HepG2 (cell line): ENCODE results near the gene CDK18. TPM values are rescaled to one million over a fixed set of nuclear protein-coding genes. Genes with fewer than 3 reads are reported as not detected.

ENCODE experiments used
- ARNTL ChIP-seq: sonication (generic); formaldehyde crosslinking; IDR thresholded peaks from 2 replicates; pipeline ENCODE4 v1.4.0; 2020; ENCODE audit warnings: mild to moderate bottlenecking, missing genetic modification reagents
- ATF2 ChIP-seq: sonication (generic); formaldehyde crosslinking; IDR thresholded peaks from 2 replicates; pipeline ENCODE4 v1.4.0; 2020; ENCODE audit warnings: missing genetic modification reagents
- CBX2 ChIP-seq, 2 experiments: fragments of 200-600 bp in 1 of 2; sonication (generic); formaldehyde crosslinking in 1 of 2; IDR thresholded peaks; 2 replicates each; pipeline versions ENCODE4 v1.7.0 to v1.8.1; 2018 to 2022; ENCODE audit warnings: low read depth in 2 of 2, low read length in 1 of 2, mild to moderate bottlenecking in 1 of 2, missing genetic modification reagents in 1 of 2
- CEBPG ChIP-seq: IDR thresholded peaks from 2 replicates; pipeline ENCODE4 v1.6.1; 2016
- DPF2 ChIP-seq: sonication (generic); formaldehyde crosslinking; IDR thresholded peaks from 2 replicates; pipeline ENCODE4 v1.4.0; 2020; ENCODE audit warnings: mild to moderate bottlenecking, low read depth, missing genetic modification reagents, borderline replicate concordance
- FOXP1 ChIP-seq, 2 experiments: fragments of 450-650 bp in 1 of 2; IDR thresholded peaks; 2 replicates each; pipeline ENCODE4 v1.6.1; 2017 to 2018; ENCODE audit warnings: antibody characterized with exemption in 1 of 2
- GABPB1 ChIP-seq: IDR thresholded peaks from 2 replicates; pipeline ENCODE4 v1.6.1; 2016; ENCODE audit warnings: mild to moderate bottlenecking, missing genetic modification reagents, moderate library complexity, missing compliant biosample characterization
- HNF4A ChIP-seq: sonication (generic); formaldehyde crosslinking; IDR thresholded peaks from 2 replicates; pipeline ENCODE4 v1.4.0; 2020; ENCODE audit warnings: missing genetic modification reagents
- HOMEZ ChIP-seq: IDR thresholded peaks from 2 replicates; pipeline ENCODE4 v1.6.1; 2016; ENCODE audit warnings: low read depth
- JUN ChIP-seq: sonication (generic); formaldehyde crosslinking; IDR thresholded peaks from 2 replicates; pipeline ENCODE4 v1.4.0; 2020; ENCODE audit warnings: mild to moderate bottlenecking, missing genetic modification reagents
- NFYB ChIP-seq: sonication (generic); formaldehyde crosslinking; IDR thresholded peaks from 2 replicates; pipeline ENCODE4 v1.4.0; 2020; ENCODE audit warnings: missing genetic modification reagents
- NR2F6 ChIP-seq, 2 experiments: IDR thresholded peaks; 2 replicates each; pipeline ENCODE4 v1.6.1; 2016; ENCODE audit warnings: antibody characterized with exemption in 1 of 2, mild to moderate bottlenecking in 1 of 2
- PHF21A ChIP-seq: sonication (generic); formaldehyde crosslinking; IDR thresholded peaks from 2 replicates; pipeline ENCODE4 v1.5.0; 2020; ENCODE audit warnings: mild to moderate bottlenecking, missing genetic modification reagents
- POLR2G ChIP-seq: fragments of 200-400 bp; formaldehyde crosslinking; IDR thresholded peaks from 2 replicates; pipeline ENCODE4 v1.6.1; 2018; ENCODE audit warnings: mild to moderate bottlenecking, low read depth, low read length, moderate library complexity
- SMC3 ChIP-seq: IDR thresholded peaks from 2 replicates; pipeline ENCODE4 v1.6.1; 2011; ENCODE audit warnings: low read length, improper control_type of control experiment
- SOX5 ChIP-seq: IDR thresholded peaks from 2 replicates; pipeline ENCODE4 v1.6.1; 2016; ENCODE audit warnings: borderline replicate concordance
- ZNF230 ChIP-seq: sonication (generic); formaldehyde crosslinking; IDR thresholded peaks from 2 replicates; pipeline ENCODE4 v1.4.0; 2020; ENCODE audit warnings: mild to moderate bottlenecking, missing genetic modification reagents
- ZNF607 ChIP-seq: sonication (generic); formaldehyde crosslinking; IDR thresholded peaks from 2 replicates; pipeline ENCODE4 v1.5.1; 2020; ENCODE audit warnings: missing genetic modification reagents, mild to moderate bottlenecking, borderline replicate concordance
- ZNF652 ChIP-seq: IDR thresholded peaks from 2 replicates; pipeline ENCODE4 v1.6.1; 2016; ENCODE audit warnings: low read depth, borderline replicate concordance
- ZNF775 ChIP-seq: sonication (generic); formaldehyde crosslinking; IDR thresholded peaks from 2 replicates; pipeline ENCODE4 v1.4.0; 2020; ENCODE audit warnings: missing genetic modification reagents, mild to moderate bottlenecking, moderate library complexity, borderline replicate concordance
- polyA plus RNA-seq, 8 experiments: library from polyadenylated mRNA; depleted of rRNA in 3 of 8; stranded (reverse) in 7 of 8; unstranded in 1 of 8; fragments of >200 nt; fragmentation: Illumina TruSeq in 4 of 8; extraction: Trizol in 4 of 8; gene quantifications; 2 replicates each; pipeline versions ENCODE4 v1.2.1 to v1.2.3, GENCODE V29; 2011 to 2016; ENCODE audit warnings: low read depth in 4 of 8, missing spikeins in 1 of 8, mixed read lengths in 1 of 8; ENCODE audit not compliant: insufficient read depth in 1 of 8
- total RNA-seq, 5 experiments: library from RNA; depleted of rRNA; stranded (reverse); fragments of >200 nt; fragmentation: Illumina TruSeq; extraction: Trizol; gene quantifications; 2 replicates each; pipeline ENCODE4 v1.2.3, GENCODE V29; 2016; ENCODE audit warnings: low read depth in 1 of 5
- TF ChIP-seq, protein P1 (sequence below): sonication (generic); formaldehyde crosslinking; IDR thresholded peaks from 2 replicates; pipeline ENCODE4 v1.4.0; 2020; ENCODE audit warnings: mild to moderate bottlenecking, missing genetic modification reagents

CDK18 gene
- total and polyA plus RNA-seq, 2 of the 13 experiments (the other 11 are each of a cell fraction or from before 2014, with no cell fraction given), result 6.4 to 38.8 TPM

GRCh38 chr1:205512059-205513045 lies 7.9 kb downstream of the CDK18 start (continued):
- TF ChIP-seq ATF2 (peak; percentile 82), FOXP1 (IDR thresholded peaks at IDR 0.05) (no peak), FOXP1 (CRISPR knock-in tag; IDR thresholded peaks at IDR 0.05) (no peak; the same call in 1 of the 2 replicates), ZNF230 (CRISPR knock-in tag) (0 out of 2 replicates have a peak, but pooled peaks have one; percentile 62), SOX5 (CRISPR knock-in tag) (peak; percentile 34; the same call in 1 of the 2 replicates), ZNF607 (no peak), DPF2 (CRISPR knock-in tag) (0 out of 2 replicates have a peak, but pooled peaks have one; percentile 33), GABPB1 (CRISPR knock-in tag) (peak; percentile 38; the same call in 1 of the 2 replicates), POLR2G (peak; percentile 55), HNF4A (CRISPR knock-in tag) (0 out of 2 replicates have a peak, but pooled peaks have one; percentile 28), NFYB (CRISPR knock-in tag) (no peak), PHF21A (CRISPR knock-in tag) (0 out of 2 replicates have a peak, but pooled peaks have one; percentile 52), HOMEZ (peak; percentile 49; the same call in 1 of the 2 replicates), JUN (CRISPR knock-in tag) (peak; percentile 92), CEBPG (CRISPR knock-in tag) (0 out of 2 replicates have a peak, but pooled peaks have one; percentile 19), ZNF652 (no peak), ARNTL (CRISPR knock-in tag) (peak; percentile 55; the same call in 1 of the 2 replicates), NR2F6 (IDR thresholded peaks at IDR 0.05) (no peak), NR2F6 (CRISPR knock-in tag; IDR thresholded peaks at IDR 0.05) (peak; percentile 34; the same call in 1 of the 2 replicates), CBX2 (IDR thresholded peaks at IDR 0.05; ENCODE audit: low read depth, low read length) (no peak), CBX2 (CRISPR knock-in tag; IDR thresholded peaks at IDR 0.05; ENCODE audit: low read depth) (peak; percentile 64; the same call in 1 of the 2 replicates), SMC3 (no peak), ZNF775 (CRISPR knock-in tag) (0 out of 2 replicates have a peak, but pooled peaks have one; percentile 69)
- TF ChIP-seq, protein P1, sequence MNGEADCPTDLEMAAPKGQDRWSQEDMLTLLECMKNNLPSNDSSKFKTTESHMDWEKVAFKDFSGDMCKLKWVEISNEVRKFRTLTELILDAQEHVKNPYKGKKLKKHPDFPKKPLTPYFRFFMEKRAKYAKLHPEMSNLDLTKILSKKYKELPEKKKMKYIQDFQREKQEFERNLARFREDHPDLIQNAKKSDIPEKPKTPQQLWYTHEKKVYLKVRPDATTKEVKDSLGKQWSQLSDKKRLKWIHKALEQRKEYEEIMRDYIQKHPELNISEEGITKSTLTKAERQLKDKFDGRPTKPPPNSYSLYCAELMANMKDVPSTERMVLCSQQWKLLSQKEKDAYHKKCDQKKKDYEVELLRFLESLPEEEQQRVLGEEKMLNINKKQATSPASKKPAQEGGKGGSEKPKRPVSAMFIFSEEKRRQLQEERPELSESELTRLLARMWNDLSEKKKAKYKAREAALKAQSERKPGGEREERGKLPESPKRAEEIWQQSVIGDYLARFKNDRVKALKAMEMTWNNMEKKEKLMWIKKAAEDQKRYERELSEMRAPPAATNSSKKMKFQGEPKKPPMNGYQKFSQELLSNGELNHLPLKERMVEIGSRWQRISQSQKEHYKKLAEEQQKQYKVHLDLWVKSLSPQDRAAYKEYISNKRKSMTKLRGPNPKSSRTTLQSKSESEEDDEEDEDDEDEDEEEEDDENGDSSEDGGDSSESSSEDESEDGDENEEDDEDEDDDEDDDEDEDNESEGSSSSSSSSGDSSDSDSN (CRISPR knock-in tag), result peak; percentile 38; the same call in 1 of the 2 replicates
